Neural progenitor cell (in vitro differentiated cells): ENCODE measurements around the gene ZNF616. TPM values are rescaled to one million over a fixed set of nuclear protein-coding genes. Genes with fewer than 3 reads are reported as not detected.

Experiments used
- DNase-seq: peaks from one replicate; pipeline ENCODE4 v3.0.0-alpha.2; 2016; ENCODE audit warnings: low spot score
- H2AFZ ChIP-seq: fragments of 200-600 bp; sonication (generic); replicated peaks from 2 replicates; pipeline ENCODE4 v1.6.1; 2016; ENCODE audit warnings: antibody characterized with exemption
- H3F3A ChIP-seq: fragments of 200-600 bp; sonication (generic); 2 replicates; pipeline ENCODE4 v1.6.1; 2016; ENCODE audit warnings: antibody characterized with exemption, low read depth
- H3K27ac ChIP-seq: fragments of 200-600 bp; sonication (generic); 2 replicates; pipeline ENCODE4 v1.5.1; 2016; ENCODE audit warnings: mild to moderate bottlenecking
- H3K27me3 ChIP-seq: fragments of 200-600 bp; sonication (generic); 2 replicates; pipeline ENCODE4 v1.6.1; 2016; ENCODE audit warnings: mild to moderate bottlenecking, moderate library complexity
- H3K36me3 ChIP-seq: fragments of 200-600 bp; sonication (generic); 2 replicates; pipeline ENCODE4 v1.5.1; 2016
- H3K4me1 ChIP-seq: fragments of 200-600 bp; sonication (generic); 2 replicates; pipeline ENCODE4 v1.6.1; 2016; ENCODE audit warnings: mixed run types
- H3K4me2 ChIP-seq: fragments of 200-600 bp; sonication (generic); 2 replicates; pipeline ENCODE4 v1.6.1; 2016
- H3K4me3 ChIP-seq: fragments of 200-600 bp; sonication (generic); 2 replicates; pipeline ENCODE4 v1.5.1; 2016
- H3K79me2 ChIP-seq: fragments of 200-600 bp; sonication (generic); 2 replicates; pipeline ENCODE4 v1.6.1; 2016; ENCODE audit warnings: low read depth
- H3K9ac ChIP-seq: fragments of 200-600 bp; sonication (generic); 2 replicates; pipeline ENCODE4 v1.6.1; 2016
- H3K9me3 ChIP-seq: fragments of 200-600 bp; sonication (generic); 2 replicates; pipeline ENCODE4 v1.5.1; 2016; ENCODE audit warnings: low read depth
- H4K20me1 ChIP-seq: fragments of 200-600 bp; sonication (generic); 2 replicates; pipeline ENCODE4 v1.6.1; 2016; ENCODE audit warnings: low read depth
- H3K27ac Mint-ChIP-seq: 3 replicates; pipeline ENCODE4 v1.8.0; 2021; ENCODE audit warnings: mixed read lengths
- H3K27me3 Mint-ChIP-seq: 2 replicates; pipeline ENCODE4 v1.8.0; 2022; ENCODE audit warnings: low read depth, mild to moderate bottlenecking, inconsistent platforms, moderate library complexity, mixed read lengths; ENCODE audit not compliant: insufficient read depth
- H3K36me3 Mint-ChIP-seq: 3 replicates; pipeline ENCODE4 v1.8.0; 2021; ENCODE audit warnings: mixed read lengths
- H3K4me1 Mint-ChIP-seq: 3 replicates; pipeline ENCODE4 v1.8.0; 2021; ENCODE audit warnings: mixed read lengths
- H3K4me3 Mint-ChIP-seq: 3 replicates; pipeline ENCODE4 v1.8.0; 2021; ENCODE audit warnings: mild to moderate bottlenecking, moderate library complexity, mixed read lengths
- H3K9me3 Mint-ChIP-seq: 3 replicates; pipeline ENCODE4 v1.8.0; 2020; ENCODE audit warnings: mixed read lengths
- EZH2 ChIP-seq: fragments of 200-600 bp; sonication (generic); IDR thresholded peaks from 2 replicates; pipeline ENCODE4 v1.6.1; 2017; ENCODE audit warnings: antibody characterized with exemption, mild to moderate bottlenecking, moderate library complexity
- EZH2phosphoT487 ChIP-seq: fragments of 200-600 bp; sonication (generic); IDR thresholded peaks from 2 replicates; pipeline ENCODE4 v1.6.1; 2017; ENCODE audit warnings: antibody characterized with exemption
- total RNA-seq: library from RNA; depleted of rRNA; stranded (reverse); fragments of >200 nt; gene quantifications from 2 replicates; pipeline ENCODE4 v1.2.3, GENCODE V29; 2015; ENCODE audit warnings: low replicate concordance
- TF ChIP-seq, protein P1 (sequence below): fragments of 200-600 bp; sonication (generic); IDR thresholded peaks from 2 replicates; pipeline ENCODE4 v1.5.1; 2017; ENCODE audit warnings: antibody characterized with exemption, mild to moderate bottlenecking

ZNF616 gene
- total RNA-seq, 1 donor from 2014 or later = 38.4 TPM

DNA sequence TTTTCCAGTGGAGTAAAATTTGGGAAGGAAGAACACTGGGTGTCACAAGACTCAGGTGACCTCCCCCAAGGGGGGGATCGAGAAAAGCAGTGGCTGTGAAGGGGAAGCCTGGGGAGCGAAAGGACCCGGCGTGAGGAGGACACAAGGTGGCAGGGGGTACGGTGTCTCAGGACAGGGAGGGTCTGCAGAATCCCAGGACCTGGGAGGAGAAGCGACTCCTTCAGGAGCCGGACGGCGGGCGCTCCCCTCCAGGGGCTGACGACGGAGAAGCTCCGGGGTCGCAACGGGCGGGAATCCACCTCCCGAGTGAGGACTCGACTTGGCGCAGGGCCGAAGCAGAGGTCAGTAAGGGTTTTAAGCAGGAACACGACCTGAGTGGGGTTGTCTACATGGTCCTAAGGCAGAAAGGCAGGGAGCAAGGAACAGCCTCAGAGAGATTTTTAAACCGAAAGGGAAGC lies 31.2 kb upstream of the ZNF616 start:
- Mint-ChIP-seq H3K4me1 (peaks cover 12% of the 10 kb centered on the region), H3K27ac (peak overlapping the region; percentile 43), H3K9me3 (peaks cover 37% of the 10 kb centered on the region), H3K36me3 (peaks cover 17% of the 10 kb centered on the region), H3K27me3 (peaks cover 18% of the 10 kb centered on the region), H3K4me3 (peak overlapping the region; percentile 92)
- Histone ChIP-seq H4K20me1 (no peaks in the 10 kb centered on the region), H3K9ac (no peak overlapping the region), H3F3A (peaks cover 11% of the 10 kb centered on the region), H3K4me1 (no peaks in the 10 kb centered on the region), H2AFZ (peak overlapping the region; percentile 91), H3K27ac (no peak overlapping the region), H3K27me3 (peaks cover 16% of the 10 kb centered on the region), H3K79me2 (no peaks in the 10 kb centered on the region), H3K4me3 (peak overlapping the region; percentile 80), H3K9me3 (no peaks in the 10 kb centered on the region), H3K36me3 (no peaks in the 10 kb centered on the region), H3K4me2 (peak overlapping the region; percentile 87)
- TF ChIP-seq, protein P1, sequence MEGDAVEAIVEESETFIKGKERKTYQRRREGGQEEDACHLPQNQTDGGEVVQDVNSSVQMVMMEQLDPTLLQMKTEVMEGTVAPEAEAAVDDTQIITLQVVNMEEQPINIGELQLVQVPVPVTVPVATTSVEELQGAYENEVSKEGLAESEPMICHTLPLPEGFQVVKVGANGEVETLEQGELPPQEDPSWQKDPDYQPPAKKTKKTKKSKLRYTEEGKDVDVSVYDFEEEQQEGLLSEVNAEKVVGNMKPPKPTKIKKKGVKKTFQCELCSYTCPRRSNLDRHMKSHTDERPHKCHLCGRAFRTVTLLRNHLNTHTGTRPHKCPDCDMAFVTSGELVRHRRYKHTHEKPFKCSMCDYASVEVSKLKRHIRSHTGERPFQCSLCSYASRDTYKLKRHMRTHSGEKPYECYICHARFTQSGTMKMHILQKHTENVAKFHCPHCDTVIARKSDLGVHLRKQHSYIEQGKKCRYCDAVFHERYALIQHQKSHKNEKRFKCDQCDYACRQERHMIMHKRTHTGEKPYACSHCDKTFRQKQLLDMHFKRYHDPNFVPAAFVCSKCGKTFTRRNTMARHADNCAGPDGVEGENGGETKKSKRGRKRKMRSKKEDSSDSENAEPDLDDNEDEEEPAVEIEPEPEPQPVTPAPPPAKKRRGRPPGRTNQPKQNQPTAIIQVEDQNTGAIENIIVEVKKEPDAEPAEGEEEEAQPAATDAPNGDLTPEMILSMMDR = no peak
- TF ChIP-seq EZH2 (no peak), EZH2phosphoT487 (no peak)
- peak; percentile 57 for DNase-seq

DNA sequence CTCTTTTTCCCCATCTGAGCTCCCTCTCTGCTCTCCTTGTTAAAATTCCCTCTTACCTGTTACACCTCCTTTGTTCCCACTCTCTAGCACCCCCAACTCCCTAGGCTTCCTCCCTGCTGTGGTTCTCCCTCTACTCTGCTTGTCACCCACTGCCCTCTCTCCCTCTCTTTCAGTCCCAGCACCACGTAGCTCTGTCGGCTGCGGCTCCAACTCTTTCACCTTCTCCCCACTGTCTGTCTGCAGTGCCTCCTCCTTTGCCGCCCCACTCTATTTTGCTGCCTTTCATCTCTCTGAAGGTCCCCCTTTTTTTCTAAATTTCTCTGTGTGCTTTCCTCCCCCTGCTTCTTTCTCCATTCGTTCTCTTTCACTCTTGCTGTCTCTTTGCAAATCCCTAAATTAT lies 30.6 kb upstream of the ZNF616 start:
- Mint-ChIP-seq H3K36me3 (peaks cover 22% of the 10 kb centered on the region), H3K9me3 (peaks cover 36% of the 10 kb centered on the region), H3K4me1 (peaks cover 12% of the 10 kb centered on the region), H3K27me3 (peaks cover 18% of the 10 kb centered on the region), H3K27ac (no peak overlapping the region), H3K4me3 (peak overlapping the region; percentile 92)
- Histone ChIP-seq H3K36me3 (no peaks in the 10 kb centered on the region), H3K27ac (no peak overlapping the region), H3F3A (peaks cover 11% of the 10 kb centered on the region), H3K27me3 (peaks cover 16% of the 10 kb centered on the region), H3K79me2 (no peaks in the 10 kb centered on the region), H3K4me1 (no peaks in the 10 kb centered on the region), H3K4me3 (peak overlapping the region; percentile 80), H4K20me1 (no peaks in the 10 kb centered on the region), H2AFZ (peak overlapping the region; percentile 91), H3K9me3 (no peaks in the 10 kb centered on the region), H3K4me2 (peak overlapping the region; percentile 87), H3K9ac (no peak overlapping the region)
- no peak for DNase-seq
- TF ChIP-seq, protein P1 = no peak
- no peak for TF ChIP-seq EZH2phosphoT487
- TF ChIP-seq EZH2 = no peak

DNA sequence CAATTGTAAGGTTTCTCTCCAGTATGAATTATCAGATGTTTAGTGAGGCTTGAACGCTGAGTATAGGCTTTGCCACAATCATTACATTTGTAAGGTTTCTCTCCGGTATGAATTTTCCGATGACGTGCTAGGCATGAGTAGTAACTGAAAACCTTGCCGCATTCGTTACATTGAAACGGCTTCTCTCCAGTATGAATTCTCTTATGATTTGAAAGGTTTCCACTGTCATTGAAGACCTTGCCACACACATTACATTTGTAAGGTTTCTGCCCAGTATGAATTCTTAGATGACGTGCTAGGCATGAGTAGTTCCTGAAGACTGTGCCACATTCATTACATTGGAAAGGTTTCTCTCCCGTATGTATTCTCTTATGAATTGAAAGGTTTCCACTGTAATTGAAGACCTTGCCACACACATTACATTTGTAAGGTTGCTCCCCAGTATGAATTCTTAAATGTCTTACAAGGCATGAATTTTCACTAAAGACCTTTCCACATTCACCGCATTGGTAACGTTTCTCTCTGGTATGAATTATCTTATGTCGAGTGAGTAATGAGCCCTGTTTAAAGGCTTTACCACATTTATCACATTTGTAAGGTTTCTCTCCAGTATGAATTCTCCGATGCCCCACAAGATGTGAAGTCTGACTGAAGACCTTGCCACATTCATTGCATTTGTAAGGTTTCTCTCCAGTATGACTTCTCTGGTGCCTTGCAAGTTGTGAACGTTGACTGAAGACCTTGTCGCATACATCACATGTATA lies 16.0 kb upstream of the ZNF616 start:
- H3K9me3 Mint-ChIP-seq = peaks cover 63% of the 10 kb centered on the region

More for the DNA sequence above, 16.0 kb upstream of the ZNF616 start:
- Histone ChIP-seq H3K9me3 (peaks cover 31% of the 10 kb centered on the region), H3K27ac (no peak overlapping the region), H3K27me3 (no peaks in the 10 kb centered on the region), H3F3A (no peaks in the 10 kb centered on the region), H3K9ac (no peak overlapping the region), H3K4me1 (no peaks in the 10 kb centered on the region), H3K36me3 (peaks cover 13% of the 10 kb centered on the region), H3K79me2 (no peaks in the 10 kb centered on the region), H2AFZ (no peak overlapping the region), H3K4me3 (no peak overlapping the region), H4K20me1 (no peaks in the 10 kb centered on the region), H3K4me2 (no peak overlapping the region)
- H3K27ac Mint-ChIP-seq = no peak overlapping the region
- H3K36me3 Mint-ChIP-seq = peaks cover 35% of the 10 kb centered on the region
- TF ChIP-seq EZH2 = no peak
- TF ChIP-seq, protein P1 = no peak
- TF ChIP-seq EZH2phosphoT487 = no peak
- peaks cover 2% of the 10 kb centered on the region for H3K27me3 Mint-ChIP-seq
- no peak overlapping the region for H3K4me3 Mint-ChIP-seq
- no peaks in the 10 kb centered on the region for H3K4me1 Mint-ChIP-seq
- DNase-seq = no peak
